ENCODE data around the gene SSPN. TPM values are rescaled to one million over a fixed set of nuclear protein-coding genes. Genes with fewer than 3 reads are reported as not detected.

Gene SSPN
- total and polyA plus RNA-seq, 4 donors: 1.2 to 11.4 (median 6.2) TPM

DNA sequence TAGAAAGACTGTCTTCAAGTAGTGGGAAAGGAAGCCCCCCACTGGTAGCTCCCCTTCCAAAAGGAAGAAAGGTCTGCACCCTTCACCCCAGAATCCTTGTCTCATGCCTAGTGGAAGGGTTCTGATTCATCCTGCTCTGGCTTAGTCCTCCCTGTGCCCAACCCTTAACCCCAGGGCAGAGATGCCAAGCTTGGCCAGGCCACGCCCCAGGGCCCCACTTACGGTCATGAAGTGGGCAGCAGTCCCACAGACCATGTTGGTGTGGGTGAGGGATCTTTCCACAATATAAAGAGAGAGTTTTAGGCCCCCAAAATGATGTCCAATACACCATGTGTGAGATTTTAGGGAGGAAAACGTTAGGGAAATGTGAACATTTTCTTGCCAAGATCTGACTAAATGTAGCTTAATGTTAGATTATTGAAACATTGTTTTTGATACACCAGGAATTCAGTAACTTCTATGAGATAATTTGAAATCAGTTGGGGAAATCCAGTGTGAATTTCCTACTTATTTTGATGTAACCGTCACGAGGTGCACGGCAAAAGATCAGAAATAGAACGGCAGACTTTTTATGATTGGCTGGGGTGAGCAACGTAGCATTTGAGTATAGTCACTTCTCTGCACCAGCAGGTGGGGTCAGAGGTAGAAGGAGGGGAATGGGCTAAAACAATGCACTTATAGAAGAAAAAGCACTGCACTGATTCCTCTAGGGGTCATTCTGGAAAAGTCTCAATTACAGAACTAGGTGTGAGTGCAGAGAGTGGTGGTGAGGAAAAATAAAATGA, 8.2 kb upstream of the SSPN start:
- no peaks in the 10 kb centered on the region for H3K36me3 ChIP-seq (ENCODE audit: control insufficient read depth in 4 of 4, insufficient read depth in 4 of 4, low read length in 4 of 4)
- H3K9me3 ChIP-seq (ENCODE audit: control insufficient read depth in 4 of 4, insufficient read depth in 3 of 4, low read length in 3 of 4): peaks cover 0 to 3% (median 1%) of the 10 kb centered on the region in 4 donors
- H3K4me1 ChIP-seq (ENCODE audit: control insufficient read depth in 5 of 5, insufficient read depth in 5 of 5, low read length in 5 of 5): no peaks in the 10 kb centered on the region
- no peak overlapping the region for H3K4me3 ChIP-seq
- no peak overlapping the region for H3K27ac ChIP-seq (ENCODE audit: low read depth in 1 of 2, low read length in 1 of 2)
- no peak for ATAC-seq (ENCODE audit: insufficient read depth, low FRiP score)
- WGBS, 2 donors: 47 to 65% methylated on average over 8 of the region's 8 CpGs
- TF ChIP-seq, protein P1, sequence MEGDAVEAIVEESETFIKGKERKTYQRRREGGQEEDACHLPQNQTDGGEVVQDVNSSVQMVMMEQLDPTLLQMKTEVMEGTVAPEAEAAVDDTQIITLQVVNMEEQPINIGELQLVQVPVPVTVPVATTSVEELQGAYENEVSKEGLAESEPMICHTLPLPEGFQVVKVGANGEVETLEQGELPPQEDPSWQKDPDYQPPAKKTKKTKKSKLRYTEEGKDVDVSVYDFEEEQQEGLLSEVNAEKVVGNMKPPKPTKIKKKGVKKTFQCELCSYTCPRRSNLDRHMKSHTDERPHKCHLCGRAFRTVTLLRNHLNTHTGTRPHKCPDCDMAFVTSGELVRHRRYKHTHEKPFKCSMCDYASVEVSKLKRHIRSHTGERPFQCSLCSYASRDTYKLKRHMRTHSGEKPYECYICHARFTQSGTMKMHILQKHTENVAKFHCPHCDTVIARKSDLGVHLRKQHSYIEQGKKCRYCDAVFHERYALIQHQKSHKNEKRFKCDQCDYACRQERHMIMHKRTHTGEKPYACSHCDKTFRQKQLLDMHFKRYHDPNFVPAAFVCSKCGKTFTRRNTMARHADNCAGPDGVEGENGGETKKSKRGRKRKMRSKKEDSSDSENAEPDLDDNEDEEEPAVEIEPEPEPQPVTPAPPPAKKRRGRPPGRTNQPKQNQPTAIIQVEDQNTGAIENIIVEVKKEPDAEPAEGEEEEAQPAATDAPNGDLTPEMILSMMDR (IDR thresholded peaks at IDR 0.05; ENCODE audit: control extremely low read depth, extremely low read depth): no peak
- H3K27me3 ChIP-seq (ENCODE audit: control insufficient read depth in 3 of 3, insufficient read depth in 3 of 3, low read length in 2 of 3): no peaks in the 10 kb centered on the region
- no peak for DNase-seq
- no peak overlapping the region for H3K9ac ChIP-seq (ENCODE audit: insufficient read depth in 1 of 2, low read length in 2 of 2)

- WGBS, 2 donors: 33 to 62% methylated on average over 1 of the region's 1 CpG
- peaks cover 0 to 3% (median 1%) of the 10 kb centered on the region in 4 donors for H3K9me3 ChIP-seq (ENCODE audit: control insufficient read depth in 4 of 4, insufficient read depth in 3 of 4, low read length in 3 of 4)
- no peak for DNase-seq
- no peaks in the 10 kb centered on the region for H3K36me3 ChIP-seq (ENCODE audit: control insufficient read depth in 4 of 4, insufficient read depth in 4 of 4, low read length in 4 of 4)
- no peak overlapping the region for H3K9ac ChIP-seq (ENCODE audit: insufficient read depth in 1 of 2, low read length in 2 of 2)
- no peak for ATAC-seq (ENCODE audit: insufficient read depth, low FRiP score)
- H3K4me3 ChIP-seq: no peak overlapping the region
- no peak overlapping the region for H3K27ac ChIP-seq (ENCODE audit: low read depth in 1 of 2, low read length in 1 of 2)
- peaks cover 0 to 2% (median 0%) of the 10 kb centered on the region in 3 donors for H3K27me3 ChIP-seq (ENCODE audit: control insufficient read depth in 3 of 3, insufficient read depth in 3 of 3, low read length in 2 of 3)
- no peaks in the 10 kb centered on the region for H3K4me1 ChIP-seq (ENCODE audit: control insufficient read depth in 5 of 5, insufficient read depth in 5 of 5, low read length in 5 of 5)
- TF ChIP-seq, protein P1 (IDR thresholded peaks at IDR 0.05; ENCODE audit: control extremely low read depth, extremely low read depth): no peak
Measured at GRCh38 chr12:26188127-26188526, 7.2 kb upstream of the SSPN start.

- no peaks in the 10 kb centered on the region for H3K4me1 ChIP-seq (ENCODE audit: control insufficient read depth in 5 of 5, insufficient read depth in 5 of 5, low read length in 5 of 5)
- DNase-seq (no peak), ATAC-seq (ENCODE audit: insufficient read depth, low FRiP score) (no peak)
- WGBS, 2 donors: 96 to 97% methylated on average over 2 of the region's 2 CpGs
- H3K27ac ChIP-seq (ENCODE audit: low read depth in 1 of 2, low read length in 1 of 2): no peak overlapping the region
- TF ChIP-seq, protein P1 (IDR thresholded peaks at IDR 0.05; ENCODE audit: control extremely low read depth, extremely low read depth): no peak
- peaks cover 0 to 2% (median 0%) of the 10 kb centered on the region in 3 donors for H3K27me3 ChIP-seq (ENCODE audit: control insufficient read depth in 3 of 3, insufficient read depth in 3 of 3, low read length in 2 of 3)
- H3K9ac ChIP-seq (ENCODE audit: insufficient read depth in 1 of 2, low read length in 2 of 2): no peak overlapping the region
- no peak overlapping the region for H3K4me3 ChIP-seq
- peaks cover 0 to 3% (median 1%) of the 10 kb centered on the region in 4 donors for H3K9me3 ChIP-seq (ENCODE audit: control insufficient read depth in 4 of 4, insufficient read depth in 3 of 4, low read length in 3 of 4)
- no peaks in the 10 kb centered on the region for H3K36me3 ChIP-seq (ENCODE audit: control insufficient read depth in 4 of 4, insufficient read depth in 4 of 4, low read length in 4 of 4)
Measured at GRCh38 chr12:26188641-26189040, 6.7 kb upstream of the SSPN start.

Data from lung (tissue), 12 donors.